NCI-H146 treated with DMSO at 0.1 percent for 48 hours (cell line): Measurements from ENCODE around the gene P2RY1.
"Not testable (repeated sequence)": the region's sequence is repeated elsewhere in the genome, so short reads cannot be mapped to it uniquely, and the experiment has no call there.

Experiments
- DNase-seq: peaks from one replicate; lab custom pipeline; 2025; ENCODE audit not compliant: unreplicated experiment; lab: John Stamatoyannopoulos, UW

Gene P2RY1

GRCh38 chr3:152835601-152836102 lies 721 bp downstream of the P2RY1 start:
- no peak for DNase-seq

GRCh38 chr3:152836269-152836668 lies 1.3 kb downstream of the P2RY1 start:
- DNase-seq: no peak

- no peak for DNase-seq
These were observed 4.6 kb downstream of the P2RY1 start for GRCh38 chr3:152839511-152839910.

- no peak for DNase-seq
These were observed 6.2 kb downstream of the P2RY1 start for GRCh38 chr3:152841131-152841530.

- no peak for DNase-seq
These were observed 7.5 kb downstream of the P2RY1 start for GRCh38 chr3:152842413-152842812.

- no peak for DNase-seq
These were observed 9.0 kb downstream of the P2RY1 start for GRCh38 chr3:152843955-152844354.

- DNase-seq: not testable (repeated sequence)
These were observed 11.8 kb downstream of the P2RY1 start for GRCh38 chr3:152846572-152847202.

- not testable (repeated sequence) for DNase-seq
These were observed 12.7 kb downstream of the P2RY1 start for GRCh38 chr3:152847599-152847998.

GRCh38 chr3:152849996-152850578 lies 15.2 kb downstream of the P2RY1 start:
- DNase-seq: no peak

GRCh38 chr3:152853196-152853595 lies 18.3 kb downstream of the P2RY1 start:
- no peak for DNase-seq

GRCh38 chr3:152857082-152857481 lies 22.2 kb downstream of the P2RY1 start:
- no peak for DNase-seq

GRCh38 chr3:152858170-152858800 lies 23.4 kb downstream of the P2RY1 start:
- no peak for DNase-seq

- no peak for DNase-seq
These were observed 25.8 kb downstream of the P2RY1 start for GRCh38 chr3:152860736-152861135.

GRCh38 chr3:152865668-152866245 lies 30.8 kb downstream of the P2RY1 start:
- no peak for DNase-seq

GRCh38 chr3:152870027-152870426 lies 35.1 kb downstream of the P2RY1 start:
- DNase-seq: no peak

- not testable (repeated sequence) for DNase-seq
These were observed 38.4 kb downstream of the P2RY1 start for GRCh38 chr3:152873314-152873713.

GRCh38 chr3:152874896-152875749 lies 40.2 kb downstream of the P2RY1 start:
- DNase-seq: no peak

GRCh38 chr3:152879130-152879789 lies 44.3 kb downstream of the P2RY1 start:
- DNase-seq: no peak

- DNase-seq: no peak
These were observed 44.9 kb downstream of the P2RY1 start for GRCh38 chr3:152879790-152880174.

- no peak for DNase-seq
These were observed 50.1 kb downstream of the P2RY1 start for GRCh38 chr3:152885076-152885475.
